GM12878 (cell line): ENCODE results near the gene CYB5D1. TPM values are rescaled to one million over a fixed set of nuclear protein-coding genes. Genes with fewer than 3 reads are reported as not detected.

ENCODE experiments used
- ATF2 ChIP-seq: IDR thresholded peaks from 2 replicates; pipeline ENCODE4 v1.6.1; 2012; ENCODE audit warnings: low read length, inconsistent platforms
- BHLHE40 ChIP-seq, 2 experiments: fragments of 450-650 bp in 1 of 2; IDR thresholded peaks; 2 replicates each; pipeline ENCODE4 v1.6.1; 2011 to 2017; ENCODE audit warnings: low read depth in 2 of 2, borderline replicate concordance in 1 of 2, improper control_type of control experiment in 1 of 2, low read length in 1 of 2, mild to moderate bottlenecking in 1 of 2
- CBX5 ChIP-seq: sonication (generic); IDR thresholded peaks from 2 replicates; pipeline ENCODE4 v1.6.1; 2016; ENCODE audit warnings: low read depth, moderate library complexity, mild to moderate bottlenecking, inconsistent platforms
- CHD1 ChIP-seq: IDR thresholded peaks from 2 replicates; pipeline ENCODE4 v1.6.1; 2012; ENCODE audit warnings: low read depth, low read length, improper control_type of control experiment
- EZH2 ChIP-seq: IDR thresholded peaks from 2 replicates; pipeline ENCODE4 v1.6.1; 2012; ENCODE audit warnings: low read depth, mild to moderate bottlenecking, control low read depth, inconsistent platforms, low read length, borderline replicate concordance; ENCODE audit not compliant: control insufficient read depth
- GATAD2B ChIP-seq: fragments of 450-650 bp; conservative IDR thresholded peaks from 2 replicates; pipeline ENCODE4 v1.6.1; 2017; ENCODE audit warnings: low read depth, mild to moderate bottlenecking, moderate library complexity
- IRF5 ChIP-seq: fragments of 450-650 bp; IDR thresholded peaks from 2 replicates; pipeline ENCODE4 v1.6.1; 2017; ENCODE audit warnings: borderline replicate concordance
- JUNB ChIP-seq: IDR thresholded peaks from 2 replicates; pipeline ENCODE4 v1.6.1; 2016; ENCODE audit warnings: antibody characterized with exemption, mild to moderate bottlenecking
- MTA3 ChIP-seq: IDR thresholded peaks from 2 replicates; pipeline ENCODE4 v1.6.1; 2012; ENCODE audit warnings: low read length, inconsistent platforms, borderline replicate concordance
- PAX8 ChIP-seq: fragments of 450-650 bp; IDR thresholded peaks from 2 replicates; pipeline ENCODE4 v1.6.1; 2017; ENCODE audit warnings: mild to moderate bottlenecking, moderate library complexity
- POLR2AphosphoS5 ChIP-seq: IDR thresholded peaks from 2 replicates; pipeline ENCODE4 v1.6.1; 2011; ENCODE audit warnings: mild to moderate bottlenecking, low read length, inconsistent platforms
- RELB ChIP-seq: fragments of 450-650 bp; IDR thresholded peaks from 2 replicates; pipeline ENCODE4 v1.6.1; 2017; ENCODE audit warnings: low read depth, mild to moderate bottlenecking, moderate library complexity
- RFX5 ChIP-seq: IDR thresholded peaks from 2 replicates; pipeline ENCODE4 v1.6.1; 2011; ENCODE audit warnings: low read depth, low read length, improper control_type of control experiment
- SP1 ChIP-seq: IDR thresholded peaks from one replicate; pipeline ENCODE4 v1.6.1; 2011; ENCODE audit warnings: low read depth, low read length
- SRF ChIP-seq, 2 experiments: IDR thresholded peaks; 2 replicates each; pipeline ENCODE4 v1.6.1; 2011; ENCODE audit warnings: low read depth in 2 of 2, low read length in 2 of 2, mild to moderate bottlenecking in 1 of 2, moderate library complexity in 1 of 2
- STAT3 ChIP-seq: IDR thresholded peaks from 2 replicates; pipeline ENCODE4 v1.6.1; 2011; ENCODE audit warnings: low read depth, low read length, improper control_type of control experiment
- SUZ12 ChIP-seq: fragments of 200-600 bp; sonication (generic); IDR thresholded peaks from one replicate; pipeline ENCODE4 v1.6.1; 2018; ENCODE audit warnings: antibody characterized with exemption, mild to moderate bottlenecking; ENCODE audit not compliant: unreplicated experiment
- YBX1 ChIP-seq: fragments of 450-650 bp; IDR thresholded peaks from 2 replicates; pipeline ENCODE4 v1.6.1; 2016; ENCODE audit warnings: antibody characterized with exemption
- ZNF592 ChIP-seq: fragments of 450-650 bp; IDR thresholded peaks from 2 replicates; pipeline ENCODE4 v1.6.1; 2017; ENCODE audit warnings: mild to moderate bottlenecking, moderate library complexity
- polyA plus RNA-seq, 11 experiments: library from polyadenylated mRNA; depleted of rRNA in 4 of 11; unstranded in 6 of 11; stranded (reverse) in 5 of 11; fragments of >200 nt; fragmentation: Nextera tagmentation in 4 of 11; fragmentation: Illumina TruSeq in 1 of 11; extraction: Ambion mirVana in 4 of 11; extraction: Trizol in 1 of 11; gene quantifications; 1 replicate in 1 of 11; 2 replicates in 10 of 11; pipeline versions ENCODE4 v1.2.1 to v1.2.3, GENCODE V29; 2011 to 2016; ENCODE audit warnings: inconsistent platforms in 2 of 11, missing spikeins in 2 of 11, low read depth in 1 of 11
- total RNA-seq, 4 experiments: library from RNA; depleted of rRNA in 3 of 4; stranded (reverse); fragments of >200 nt in 3 of 4; fragmentation: Illumina TruSeq in 1 of 4; extraction: Trizol in 1 of 4; gene quantifications; 2 replicates each; pipeline versions ENCODE4 v1.2.1 to v1.2.3, GENCODE V29; 2013 to 2021

The CYB5D1 gene
- total and polyA plus RNA-seq, 10 of the 15 experiments (the other 5 are each of a cell fraction or from before 2014, with no cell fraction given), result 1.6 to 8.7 (median 6.4) TPM

- TF ChIP-seq ZNF592 (no peak), IRF5 (no peak), EZH2 (no peak), MTA3 (no peak), STAT3 (no peak), YBX1 (no peak), RFX5 (no peak), POLR2AphosphoS5 (no peak), BHLHE40 (IDR thresholded peaks at IDR 0.05; ENCODE audit: borderline replicate concordance in 1 of 2, low read depth in 2 of 2, low read length in 1 of 2) (peak; percentile 99), SP1 (peak; percentile 99), CBX5 (no peak), GATAD2B (peak; percentile 60; the same call in 1 of the 2 replicates), CHD1 (no peak), SUZ12 (no peak), ATF2 (no peak), JUNB (no peak), SRF (IDR thresholded peaks at IDR 0.05; ENCODE audit: low read depth in 2 of 2, low read length in 2 of 2) (0 out of 4 replicates have a peak, but pooled peaks of 1 of the 2 experiments have one; percentile 11), PAX8 (no peak), RELB (peak; percentile 95)
Measured at GRCh38 chr17:7836596-7837407, 21.0 kb upstream of the CYB5D1 start (continued).
